T-cell (primary cell): ENCODE data around the gene GALNS. TPM values are rescaled to one million over a fixed set of nuclear protein-coding genes. Genes with fewer than 3 reads are reported as not detected.

ENCODE experiments used
- ATAC-seq, 4 experiments: fragments of 200-7000 bp in 3 of 4; fragments of 150-1000 bp in 1 of 4; cut with Tn5 transposase; replicated peaks in 1 of 4; 1 replicate in 3 of 4; 2 replicates in 1 of 4; pipeline ENCODE4 v1.10.0; 2021; ENCODE audit warnings: moderate library complexity in 3 of 4, mild to moderate bottlenecking in 2 of 4, moderate number of reproducible peaks in 1 of 4
- CTCF ChIA-PET, 2 donors: fragments of 300-600 bp; sonication (Branson Sonifier 250); formaldehyde crosslinking; loops; one replicate each; lab custom pipeline; 2022; ENCODE audit warnings: antibody characterized with exemption in 2 of 2; lab: Charles Lee
- POLR2A ChIA-PET, 2 donors: fragments of 300-600 bp; sonication (Branson Sonifier 250); formaldehyde crosslinking; loops; one replicate each; lab custom pipeline; 2022; ENCODE audit warnings: antibody characterized with exemption in 2 of 2; lab: Charles Lee
- DNase-seq, 35 experiments: peaks; one replicate each; pipeline versions ENCODE4 v3.0.0 to v3.0.0-alpha.2; 2013 to 2023
- H3K27ac ChIP-seq: one replicate; pipeline ENCODE4 v1.5.1; 2013; ENCODE audit warnings: low read length
- H3K27me3 ChIP-seq, 2 experiments: replicated peaks in 1 of 2; 1 replicate in 1 of 2; 2 replicates in 1 of 2; pipeline versions ENCODE4 v1.6.1 to v1.7.0; 2013; ENCODE audit warnings: low read length in 1 of 2, mixed read lengths in 1 of 2; ENCODE audit not compliant: control insufficient read depth in 2 of 2, insufficient read depth in 2 of 2; ENCODE audit errors: extremely low read depth in 1 of 2
- H3K36me3 ChIP-seq, 2 donors: 1 replicate in 1 of 2; 2 replicates in 1 of 2; pipeline versions ENCODE4 v1.6.1 to v1.7.0; 2013; ENCODE audit warnings: low read length in 1 of 2; ENCODE audit not compliant: control insufficient read depth in 2 of 2, insufficient read depth in 1 of 2; ENCODE audit errors: extremely low read depth in 1 of 2
- H3K4me1 ChIP-seq, 2 experiments: 1 replicate in 1 of 2; 2 replicates in 1 of 2; pipeline versions ENCODE4 v1.6.1 to v1.7.0; 2013; ENCODE audit warnings: low read length in 2 of 2, mixed read lengths in 1 of 2; ENCODE audit not compliant: insufficient read depth in 2 of 2, control insufficient read depth in 1 of 2; ENCODE audit errors: extremely low read depth in 1 of 2
- H3K4me3 ChIP-seq, 2 donors: 1 replicate in 1 of 2; 2 replicates in 1 of 2; pipeline versions ENCODE4 v1.5.1 to v1.7.0; 2013; ENCODE audit warnings: mild to moderate bottlenecking in 2 of 2, low read length in 1 of 2, moderate library complexity in 1 of 2; ENCODE audit not compliant: control insufficient read depth in 1 of 2; ENCODE audit errors: extremely low read depth in 1 of 2
- H3K9me3 ChIP-seq: 2 replicates; pipeline ENCODE4 v1.7.0; 2013
- H3K27ac Mint-ChIP-seq, 2 donors: one replicate each; pipeline ENCODE4 v1.8.0; 2020 to 2021; ENCODE audit warnings: mild to moderate bottlenecking in 2 of 2, mixed read lengths in 2 of 2
- H3K27me3 Mint-ChIP-seq, 2 donors: one replicate each; pipeline ENCODE4 v1.8.0; 2021 to 2022; ENCODE audit warnings: mixed read lengths in 2 of 2
- H3K36me3 Mint-ChIP-seq: one replicate; pipeline ENCODE4 v1.8.0; 2021; ENCODE audit warnings: mixed read lengths
- H3K4me1 Mint-ChIP-seq, 3 donors: one replicate each; pipeline ENCODE4 v1.8.0; 2020 to 2022; ENCODE audit warnings: mixed read lengths in 3 of 3, mild to moderate bottlenecking in 1 of 3
- H3K4me3 Mint-ChIP-seq, 3 donors: one replicate each; pipeline ENCODE4 v1.8.0; 2020 to 2022; ENCODE audit warnings: mild to moderate bottlenecking in 3 of 3, mixed read lengths in 3 of 3, moderate library complexity in 3 of 3
- H3K9me3 Mint-ChIP-seq, 3 donors: one replicate each; pipeline ENCODE4 v1.8.0; 2020 to 2022; ENCODE audit warnings: mixed read lengths in 3 of 3
- WGBS: methylation state at CpG from one replicate; pipeline ENCODE4 v1.1.5; 2013; ENCODE audit warnings: missing lambda C conversion rate; ENCODE audit not compliant: insufficient coverage; 5-methylcytosine and 5-hydroxymethylcytosine counted together
- total RNA-seq, 35 experiments: library from RNA in 6 of 35; stranded (reverse) in 6 of 35; fragments of 120-200 nt in 1 of 35; gene quantifications; one replicate each; pipeline versions ENCODE4 v1.2.1 to v1.2.4 and lab custom pipeline; 2013 to 2026

The GALNS gene
- total RNA-seq, 5 donors from 2014 or later (not counting 1 experiment from before 2014, with no cell fraction given): 47.6 to 68.4 (median 58.4) TPM

- POLR2A ChIA-PET: interaction anchor here in 1 of 2 donors (0.6 kb wide), 1 partner anchor 18 kb away, joined by 13 read pairs; no protein-coding TSS in a partner anchor
Observed at GRCh38 chr16:88780142-88781062, 76.3 kb downstream of the GALNS start.

DNA sequence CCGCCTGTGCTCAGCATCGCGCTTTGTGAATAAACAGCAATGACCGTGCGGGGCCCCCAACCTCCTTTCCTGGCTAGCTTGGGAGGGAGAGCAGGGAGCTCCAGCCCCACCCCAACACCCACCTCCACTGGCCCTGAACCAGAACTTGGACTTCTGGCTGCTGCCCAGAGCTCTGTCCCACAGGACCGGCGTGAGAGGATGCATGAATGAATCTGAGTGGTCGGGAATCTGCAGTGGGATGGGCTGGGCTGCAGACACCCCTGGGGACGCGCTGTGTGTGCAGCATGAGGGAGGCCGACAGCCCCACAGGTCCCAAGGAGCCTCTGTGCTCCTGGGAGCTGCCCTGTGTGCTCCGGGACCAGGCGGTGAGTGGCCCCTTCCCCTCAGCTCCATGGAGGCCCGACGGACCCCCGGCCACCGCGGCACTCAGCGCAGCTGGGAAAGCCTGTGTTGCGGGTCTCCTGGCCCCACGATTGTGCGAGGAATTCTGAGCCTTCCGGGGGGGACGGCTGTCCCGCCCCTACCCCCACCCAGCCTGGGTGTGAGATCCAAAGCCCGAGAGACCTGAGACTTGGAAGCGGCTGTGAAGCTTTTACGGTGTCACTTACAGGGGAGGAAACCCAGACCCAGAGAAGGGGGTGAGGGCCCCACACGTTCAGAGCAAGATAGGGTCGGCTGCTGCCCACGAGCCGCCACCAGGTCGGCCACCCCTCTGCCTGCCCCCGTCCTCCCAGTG lies 77.2 kb downstream of the GALNS start:
- DNase-seq (no peak), ATAC-seq (no peak)
- Mint-ChIP-seq H3K27ac (peak overlapping the region; percentile 91 to 96), H3K4me3 (peak overlapping the region in 2 of 3 donors; percentile 66 to 74), H3K27me3 (no peaks in the 10 kb centered on the region), H3K36me3 (no peaks in the 10 kb centered on the region), H3K9me3 (no peaks in the 10 kb centered on the region), H3K4me1 (peaks cover 51 to 68% (median 56%) of the 10 kb centered on the region in 3 donors)
- peaks cover 31 to 77% of the 10 kb centered on the region in 2 experiments for H3K4me1 ChIP-seq
- CTCF ChIA-PET: no interaction called here
- H3K4me3 ChIP-seq: no peak overlapping the region
- no peaks in the 10 kb centered on the region for H3K27me3 ChIP-seq
- POLR2A ChIA-PET: interaction anchor here in 1 of 2 donors (0.6 kb wide), 2 partner anchors 17 to 636 kb away, joined by 4 to 13 read pairs; no protein-coding TSS in a partner anchor
- H3K36me3 ChIP-seq: peaks cover 0 to 10% of the 10 kb centered on the region in 2 donors
- WGBS: 89% methylated on average over 17 of the region's 34 CpGs
- H3K27ac ChIP-seq: peak overlapping the region; percentile 79
- no peaks in the 10 kb centered on the region for H3K9me3 ChIP-seq

More at GRCh38 chr16:88780142-88781062, 76.3 kb downstream of the GALNS start:
- CTCF ChIA-PET: interaction anchor here (0.6 to 1.6 kb wide), 4 partner anchors 31 to 43 kb away, joined by 3 to 4 read pairs (median 4); no protein-coding TSS in a partner anchor
- ATAC-seq (no peak), DNase-seq (no peak)
- Mint-ChIP-seq H3K27me3 (no peaks in the 10 kb centered on the region), H3K4me1 (peaks cover 51 to 65% (median 53%) of the 10 kb centered on the region in 3 donors), H3K27ac (peak overlapping the region; percentile 91 to 96), H3K36me3 (no peaks in the 10 kb centered on the region), H3K4me3 (peak overlapping the region; percentile 66 to 74 (median 71)), H3K9me3 (no peaks in the 10 kb centered on the region)
- H3K4me1 ChIP-seq: peaks cover 31 to 75% of the 10 kb centered on the region in 2 experiments
- H3K27me3 ChIP-seq: no peaks in the 10 kb centered on the region
- H3K36me3 ChIP-seq: peaks cover 0 to 10% of the 10 kb centered on the region in 2 donors
- peak overlapping the region; percentile 79 for H3K27ac ChIP-seq
- WGBS: 80% methylated on average over 3 of the region's 13 CpGs
- H3K9me3 ChIP-seq: no peaks in the 10 kb centered on the region
- peak overlapping the region; percentile 28 to 36 for H3K4me3 ChIP-seq

- Histone ChIP-seq H3K4me1 (peaks cover 30 to 80% of the 10 kb centered on the region in 2 experiments), H3K27ac (no peak overlapping the region), H3K36me3 (peaks cover 0 to 10% of the 10 kb centered on the region in 2 donors), H3K27me3 (no peaks in the 10 kb centered on the region), H3K9me3 (no peaks in the 10 kb centered on the region), H3K4me3 (no peak overlapping the region)
- Mint-ChIP-seq H3K9me3 (no peaks in the 10 kb centered on the region), H3K4me3 (peak overlapping the region in 1 of 3 donors; percentile 13), H3K4me1 (peaks cover 49 to 69% (median 55%) of the 10 kb centered on the region in 3 donors), H3K27me3 (no peaks in the 10 kb centered on the region), H3K36me3 (no peaks in the 10 kb centered on the region), H3K27ac (peak overlapping the region in 1 of 2 donors; percentile 63)
- CTCF ChIA-PET: no interaction called here
- no peak for DNase-seq
- WGBS: 88% methylated on average over 27 of the region's 30 CpGs
- ATAC-seq: no peak
- POLR2A ChIA-PET: interaction anchor here in 1 of 2 donors (0.7 kb wide), 1 partner anchor 412 kb away, joined by 4 read pairs; no protein-coding TSS in a partner anchor
Observed at GRCh38 chr16:88778541-88779065, 78.1 kb downstream of the GALNS start.

DNA sequence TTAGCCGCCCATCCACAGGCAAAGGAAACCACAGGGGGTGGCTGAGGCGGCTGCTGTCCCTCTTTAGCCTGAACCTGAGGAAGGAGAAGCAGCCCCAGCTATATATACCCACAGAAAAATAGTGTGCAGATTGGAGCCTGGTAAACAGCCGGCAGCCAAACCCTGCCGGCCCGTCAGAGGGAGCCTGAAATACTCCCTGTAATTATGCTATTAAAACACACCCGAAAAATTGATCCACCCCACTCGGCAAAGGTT lies 78.5 kb downstream of the GALNS start:
- H3K4me3 Mint-ChIP-seq: peak overlapping the region in 1 of 3 donors; percentile 13
- peaks cover 27 to 80% of the 10 kb centered on the region in 2 experiments for H3K4me1 ChIP-seq
- H3K27me3 Mint-ChIP-seq: no peaks in the 10 kb centered on the region
- H3K36me3 ChIP-seq: peaks cover 0 to 10% of the 10 kb centered on the region in 2 donors
- no peaks in the 10 kb centered on the region for H3K9me3 Mint-ChIP-seq
- H3K36me3 Mint-ChIP-seq: no peaks in the 10 kb centered on the region
- H3K27me3 ChIP-seq: no peaks in the 10 kb centered on the region
- H3K4me1 Mint-ChIP-seq: peaks cover 45 to 65% (median 51%) of the 10 kb centered on the region in 3 donors
- WGBS: 100% methylated on average over 2 of the region's 7 CpGs
- no peak for ATAC-seq
- DNase-seq: no peak
- peak overlapping the region; percentile 34 to 63 for H3K27ac Mint-ChIP-seq
- no peak overlapping the region for H3K4me3 ChIP-seq
- ChIA-PET POLR2A (interaction anchor here in 1 of 2 donors (0.7 kb wide), 1 partner anchor 36 kb away, joined by 3 read pairs; no protein-coding TSS in a partner anchor), CTCF (interaction anchor here in 1 of 2 donors (0.6 kb wide), 1 partner anchor 24 kb away, joined by 5 read pairs; no protein-coding TSS in a partner anchor)
- no peaks in the 10 kb centered on the region for H3K9me3 ChIP-seq
- no peak overlapping the region for H3K27ac ChIP-seq

GRCh38 chr16:88777471-88778270 lies 79.1 kb downstream of the GALNS start:
- H3K9me3 ChIP-seq: no peaks in the 10 kb centered on the region
- H3K4me3 ChIP-seq: no peak overlapping the region
- peaks cover 26 to 79% of the 10 kb centered on the region in 2 experiments for H3K4me1 ChIP-seq
- H3K36me3 Mint-ChIP-seq: no peaks in the 10 kb centered on the region
- no peaks in the 10 kb centered on the region for H3K27me3 ChIP-seq
- H3K27ac Mint-ChIP-seq: peak overlapping the region; percentile 34 to 63
- peaks cover 0 to 10% of the 10 kb centered on the region in 2 donors for H3K36me3 ChIP-seq
- H3K27ac ChIP-seq: no peak overlapping the region
- DNase-seq: no peak
- no peaks in the 10 kb centered on the region for H3K9me3 Mint-ChIP-seq
- WGBS: 76% methylated on average over 19 of the region's 34 CpGs
- ATAC-seq: no peak
- ChIA-PET CTCF (interaction anchor here in 1 of 2 donors (0.6 kb wide), 1 partner anchor 25 kb away, joined by 5 read pairs; no protein-coding TSS in a partner anchor), POLR2A (interaction anchor here in 1 of 2 donors (0.7 kb wide), 1 partner anchor 36 kb away, joined by 3 read pairs; no protein-coding TSS in a partner anchor)
- H3K4me1 Mint-ChIP-seq: peaks cover 39 to 59% (median 46%) of the 10 kb centered on the region in 3 donors
- no peaks in the 10 kb centered on the region for H3K27me3 Mint-ChIP-seq
- H3K4me3 Mint-ChIP-seq: peak overlapping the region in 1 of 3 donors; percentile 13
